Stomach (tissue), 4 donors: ENCODE data around the gene UST.

ENCODE experiments used
- POLR2A ChIP-seq, 4 donors: fragments of 450-650 bp; IDR thresholded peaks; one replicate each; pipeline ENCODE4 v1.6.1; 2016; ENCODE audit warnings: antibody characterized with exemption in 4 of 4, control low read depth in 2 of 4, mild to moderate bottlenecking in 1 of 4, moderate library complexity in 1 of 4
- POLR2AphosphoS5 ChIP-seq, 3 donors: sonication (generic); formaldehyde crosslinking; IDR thresholded peaks; one replicate each; pipeline ENCODE4 v1.6.1; 2016; ENCODE audit warnings: antibody characterized with exemption in 3 of 3
- TF ChIP-seq, protein P1 (sequence below), 7 experiments: fragments of 450-650 bp in 4 of 7; fragments of 200-600 bp in 3 of 7; sonication (generic) in 3 of 7; IDR thresholded peaks; one replicate each; pipeline ENCODE4 v1.5.1; 2016 to 2019; ENCODE audit warnings: antibody characterized with exemption in 7 of 7, control low read depth in 2 of 7, mild to moderate bottlenecking in 1 of 7

DNA sequence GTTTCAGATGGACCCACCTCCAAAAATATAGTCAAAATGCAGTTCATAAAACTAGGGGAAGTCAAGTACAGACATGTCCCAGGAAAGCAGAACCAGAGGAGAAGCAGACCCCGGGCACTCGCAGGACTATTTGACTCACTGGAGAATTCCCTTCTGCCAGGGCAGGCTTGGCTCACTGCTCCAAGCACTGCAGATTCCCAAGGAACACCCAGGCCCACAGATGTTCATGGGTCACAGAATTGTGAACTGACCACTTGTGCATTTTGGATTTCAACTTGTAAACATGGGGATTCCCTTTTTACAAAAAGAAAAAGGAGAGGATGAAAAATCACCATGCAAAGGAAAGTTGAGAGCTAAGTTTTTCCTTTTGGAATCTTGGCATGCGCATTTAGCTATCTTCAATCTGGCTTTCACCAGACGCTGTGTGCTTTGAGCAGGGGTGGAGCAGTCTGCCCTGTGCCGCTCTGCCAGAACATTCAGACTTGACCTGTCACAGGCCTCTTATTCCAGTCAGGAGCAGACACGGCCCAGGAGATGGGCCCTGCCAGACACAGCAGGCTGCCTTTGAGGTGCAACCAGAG is 333.2 kb downstream of the UST start:
- TF ChIP-seq, protein P1, sequence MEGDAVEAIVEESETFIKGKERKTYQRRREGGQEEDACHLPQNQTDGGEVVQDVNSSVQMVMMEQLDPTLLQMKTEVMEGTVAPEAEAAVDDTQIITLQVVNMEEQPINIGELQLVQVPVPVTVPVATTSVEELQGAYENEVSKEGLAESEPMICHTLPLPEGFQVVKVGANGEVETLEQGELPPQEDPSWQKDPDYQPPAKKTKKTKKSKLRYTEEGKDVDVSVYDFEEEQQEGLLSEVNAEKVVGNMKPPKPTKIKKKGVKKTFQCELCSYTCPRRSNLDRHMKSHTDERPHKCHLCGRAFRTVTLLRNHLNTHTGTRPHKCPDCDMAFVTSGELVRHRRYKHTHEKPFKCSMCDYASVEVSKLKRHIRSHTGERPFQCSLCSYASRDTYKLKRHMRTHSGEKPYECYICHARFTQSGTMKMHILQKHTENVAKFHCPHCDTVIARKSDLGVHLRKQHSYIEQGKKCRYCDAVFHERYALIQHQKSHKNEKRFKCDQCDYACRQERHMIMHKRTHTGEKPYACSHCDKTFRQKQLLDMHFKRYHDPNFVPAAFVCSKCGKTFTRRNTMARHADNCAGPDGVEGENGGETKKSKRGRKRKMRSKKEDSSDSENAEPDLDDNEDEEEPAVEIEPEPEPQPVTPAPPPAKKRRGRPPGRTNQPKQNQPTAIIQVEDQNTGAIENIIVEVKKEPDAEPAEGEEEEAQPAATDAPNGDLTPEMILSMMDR (IDR thresholded peaks at IDR 0.05) = no peak
- no peak for TF ChIP-seq POLR2A (IDR thresholded peaks at IDR 0.05)
- TF ChIP-seq POLR2AphosphoS5 (IDR thresholded peaks at IDR 0.05) = peak in 1 of 3 donors; percentile 14
